Neutrophil (primary cell): ENCODE measurements around the gene MLF2.

Experiments used
- H3K27ac ChIP-seq: fragments of 200-600 bp; sonication (generic); 2 replicates; pipeline ENCODE4 v1.5.1; 2016; ENCODE audit warnings: mild to moderate bottlenecking, moderate library complexity
- H3K27me3 ChIP-seq: fragments of 200-600 bp; sonication (generic); 2 replicates; pipeline ENCODE4 v1.6.0; 2016; ENCODE audit warnings: mild to moderate bottlenecking
- H3K36me3 ChIP-seq: fragments of 200-600 bp; sonication (generic); 2 replicates; pipeline ENCODE4 v1.5.1; 2017
- H3K4me1 ChIP-seq, 2 experiments: fragments of 200-600 bp in 1 of 2; sonication (generic) in 1 of 2; 1 replicate in 1 of 2; 2 replicates in 1 of 2; pipeline versions ENCODE4 v1.5.1 to v1.6.1; 2013 to 2016; ENCODE audit warnings: low read depth in 1 of 2, low read length in 1 of 2, mild to moderate bottlenecking in 1 of 2, moderate library complexity in 1 of 2; ENCODE audit not compliant: control insufficient read depth in 1 of 2, insufficient read depth in 1 of 2
- H3K4me3 ChIP-seq, 2 experiments: fragments of 200-600 bp in 1 of 2; sonication (generic) in 1 of 2; 1 replicate in 1 of 2; 2 replicates in 1 of 2; pipeline ENCODE4 v1.5.1; 2013 to 2016; ENCODE audit warnings: low read depth in 1 of 2, low read length in 1 of 2, mild to moderate bottlenecking in 1 of 2, moderate library complexity in 1 of 2
- H3K9me3 ChIP-seq: fragments of 200-600 bp; sonication (generic); 2 replicates; pipeline ENCODE4 v1.5.1; 2016
- CTCF ChIP-seq: fragments of 200-600 bp; sonication (generic); IDR thresholded peaks from 2 replicates; pipeline ENCODE4 v1.5.1; 2016; ENCODE audit warnings: antibody characterized with exemption

MLF2 gene

GRCh38 chr12:6775185-6776174, 22.5 kb upstream of the MLF2 start:
- Histone ChIP-seq H3K4me1 (peaks cover 18 to 24% of the 10 kb centered on the region in 2 experiments), H3K36me3 (no peaks in the 10 kb centered on the region), H3K27ac (no peak overlapping the region), H3K27me3 (peaks cover 83% of the 10 kb centered on the region), H3K4me3 (no peak overlapping the region), H3K9me3 (no peaks in the 10 kb centered on the region)
- TF ChIP-seq CTCF = no peak

GRCh38 chr12:6774499-6775062, 21.6 kb upstream of the MLF2 start:
- TF ChIP-seq CTCF = no peak
- peaks cover 92% of the 10 kb centered on the region for H3K27me3 ChIP-seq
- peaks cover 18 to 24% of the 10 kb centered on the region in 2 experiments for H3K4me1 ChIP-seq
- no peak overlapping the region for H3K4me3 ChIP-seq
- no peaks in the 10 kb centered on the region for H3K36me3 ChIP-seq
- no peaks in the 10 kb centered on the region for H3K9me3 ChIP-seq
- H3K27ac ChIP-seq = no peak overlapping the region

- Histone ChIP-seq H3K9me3 (no peaks in the 10 kb centered on the region), H3K4me1 (peaks cover 13 to 20% of the 10 kb centered on the region in 2 experiments), H3K36me3 (no peaks in the 10 kb centered on the region), H3K27ac (no peak overlapping the region), H3K4me3 (no peak overlapping the region), H3K27me3 (peaks cover 100% of the 10 kb centered on the region)
- TF ChIP-seq CTCF = no peak
These were observed 20.8 kb upstream of the MLF2 start for GRCh38 chr12:6773590-6774351.

GRCh38 chr12:6772726-6773589, 20.0 kb upstream of the MLF2 start:
- peaks cover 5 to 12% of the 10 kb centered on the region in 2 experiments for H3K4me1 ChIP-seq
- peaks cover 100% of the 10 kb centered on the region for H3K27me3 ChIP-seq
- H3K36me3 ChIP-seq = no peaks in the 10 kb centered on the region
- TF ChIP-seq CTCF = no peak
- H3K27ac ChIP-seq = no peak overlapping the region
- no peaks in the 10 kb centered on the region for H3K9me3 ChIP-seq
- peak overlapping the region in 1 of 2 experiments; percentile 20 for H3K4me3 ChIP-seq

GRCh38 chr12:6772331-6772695, 19.4 kb upstream of the MLF2 start, which contains the start of gene LAG3:
Gene LAG3, plus strand, starts transcription at chr12:6772520. Its CDS starts 333 bp downstream, at chr12:6772853.
- Histone ChIP-seq H3K27ac (no peak within 1 kb of the TSS), H3K36me3 (no peaks in the 10 kb centered on the region), H3K27me3 (peaks cover 100% of the 10 kb centered on the region), H3K4me3 (peak within 1 kb of the TSS in 1 of 2 experiments; percentile 20), H3K4me1 (peaks cover 3 to 18% of the 10 kb centered on the region in 2 experiments), H3K9me3 (no peaks in the 10 kb centered on the region)
- TF ChIP-seq CTCF = no peak
